Activated T-helper 1 cell treated with anti-CD3 and anti-CD28 coated beads, Interleukin-12 subunit alpha, Interleukin-12 subunit beta, Interleukin-2, Interleukin-4 antibody, amounts not matched to agents 30 ng/mL and 10 ng/mL and 1 ng/mL, durations not matched to agents 14 hours and 24 hours and 36 hours (primary cell): ENCODE data around the gene CAMK4. TPM values are rescaled to one million over a fixed set of nuclear protein-coding genes. Genes with fewer than 3 reads are reported as not detected.
"Not testable (repeated sequence)": the region's sequence is repeated elsewhere in the genome, so short reads cannot be mapped to it uniquely, and the experiment has no call there.

Experiments
- DNase-seq: peaks from one replicate; pipeline ENCODE4 v3.0.0; 2021; ENCODE audit warnings: low spot score
- H3K27ac Mint-ChIP-seq: one replicate; pipeline ENCODE4 v1.8.0; 2021; ENCODE audit warnings: mild to moderate bottlenecking, mixed read lengths
- H3K27me3 Mint-ChIP-seq: one replicate; pipeline ENCODE4 v1.8.0; 2022; ENCODE audit warnings: mild to moderate bottlenecking, moderate library complexity, mixed read lengths; ENCODE audit not compliant: insufficient read depth
- H3K36me3 Mint-ChIP-seq: one replicate; pipeline ENCODE4 v1.8.0; 2021; ENCODE audit warnings: low read depth, mixed read lengths
- H3K4me1 Mint-ChIP-seq: one replicate; pipeline ENCODE4 v1.8.0; 2021; ENCODE audit warnings: low read depth, mixed read lengths
- H3K4me3 Mint-ChIP-seq: one replicate; pipeline ENCODE4 v1.8.0; 2021; ENCODE audit warnings: mild to moderate bottlenecking, moderate library complexity, mixed read lengths
- H3K9me3 Mint-ChIP-seq: one replicate; pipeline ENCODE4 v1.8.0; 2021; ENCODE audit warnings: mixed read lengths
- intact Hi-C: fragments of 100-400 bp; cut with micrococcal nuclease; formaldehyde crosslinking; loops from one replicate; pipeline ENCODE4 v1.15.1; 2024
- total RNA-seq: library from RNA; stranded (reverse); gene quantifications from 2 replicates; pipeline ENCODE4 v1.2.3, GENCODE V29; 2022

The CAMK4 gene
- total RNA-seq, 1 donor from 2014 or later: 56.9 TPM

DNA sequence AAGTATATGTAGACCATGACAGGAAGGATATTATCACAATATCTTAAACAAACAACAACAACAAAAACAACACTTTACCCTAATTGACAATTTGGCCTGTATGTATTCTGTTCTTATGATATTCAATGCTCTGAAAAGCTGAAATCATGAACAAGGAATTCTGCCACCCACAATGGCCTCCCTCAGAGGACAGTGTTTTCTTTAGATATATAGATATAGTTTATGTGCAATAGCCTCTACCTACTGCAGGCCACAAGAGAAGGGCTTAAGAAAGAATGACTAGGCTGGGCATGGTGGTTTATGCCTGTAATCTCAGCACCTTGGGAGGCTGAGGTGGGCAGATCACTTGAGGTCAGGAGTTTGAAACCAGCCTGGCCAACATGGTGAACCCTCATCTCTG lies 183.4 kb downstream of the CAMK4 start:
- intact Hi-C loops: no loop called here
- no peaks in the 10 kb centered on the region for H3K27me3 Mint-ChIP-seq
- peaks cover 31% of the 10 kb centered on the region for H3K36me3 Mint-ChIP-seq
- H3K4me1 Mint-ChIP-seq: no peaks in the 10 kb centered on the region
- peaks cover 8% of the 10 kb centered on the region for H3K9me3 Mint-ChIP-seq
- H3K4me3 Mint-ChIP-seq: no peak overlapping the region
- no peak for DNase-seq
- peak overlapping the region; percentile 40 for H3K27ac Mint-ChIP-seq

DNA sequence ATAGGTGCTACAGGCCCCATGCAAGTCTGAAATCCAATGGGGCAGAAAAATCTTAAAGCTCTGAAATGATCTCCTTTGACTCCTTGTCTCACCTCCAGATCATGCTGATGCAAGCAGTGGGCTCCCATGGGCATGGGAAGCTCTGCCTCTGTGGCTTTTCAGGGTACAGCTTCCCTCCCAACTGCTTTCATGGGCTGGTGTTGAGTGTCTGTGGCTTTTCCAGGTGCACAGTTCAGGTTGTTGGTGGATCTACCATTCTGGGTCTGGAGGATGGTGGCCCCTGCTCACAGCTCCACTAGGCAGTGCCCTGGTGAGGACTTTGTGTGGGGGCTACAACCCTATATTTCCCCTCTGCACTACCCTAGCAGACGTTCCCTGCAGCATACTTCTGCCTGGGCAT lies 184.6 kb downstream of the CAMK4 start:
- Mint-ChIP-seq H3K27me3 (no peaks in the 10 kb centered on the region), H3K27ac (no peak overlapping the region), H3K4me1 (no peaks in the 10 kb centered on the region), H3K4me3 (no peak overlapping the region), H3K9me3 (peaks cover 8% of the 10 kb centered on the region), H3K36me3 (peaks cover 31% of the 10 kb centered on the region)
- intact Hi-C loops: no loop called here
- DNase-seq: no peak

DNA sequence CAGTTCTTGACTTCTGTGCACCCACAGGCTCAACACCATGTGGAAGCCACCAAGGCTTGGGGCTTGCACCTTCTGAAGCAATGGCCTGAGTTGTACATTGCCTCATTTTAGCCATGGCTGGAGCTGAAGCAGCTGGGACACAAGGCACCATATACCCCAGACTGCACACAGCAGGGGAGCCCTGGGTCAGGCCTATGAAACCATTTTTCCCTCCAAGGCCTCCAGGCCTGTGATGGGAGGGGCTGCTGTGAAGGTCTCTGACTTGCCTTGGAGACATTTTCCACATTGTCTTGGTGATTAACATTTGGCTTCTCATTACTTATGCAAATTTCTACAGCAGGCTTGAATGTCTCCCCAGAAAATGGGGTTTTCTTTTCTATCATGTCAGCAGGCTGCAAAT lies 185.1 kb downstream of the CAMK4 start:
- H3K27ac Mint-ChIP-seq, H3K27me3 Mint-ChIP-seq, H3K9me3 Mint-ChIP-seq, H3K4me1 Mint-ChIP-seq, H3K4me3 Mint-ChIP-seq, intact Hi-C loops, DNase-seq: not testable (repeated sequence)
- H3K36me3 Mint-ChIP-seq: peaks cover 31% of the 10 kb centered on the region

DNA sequence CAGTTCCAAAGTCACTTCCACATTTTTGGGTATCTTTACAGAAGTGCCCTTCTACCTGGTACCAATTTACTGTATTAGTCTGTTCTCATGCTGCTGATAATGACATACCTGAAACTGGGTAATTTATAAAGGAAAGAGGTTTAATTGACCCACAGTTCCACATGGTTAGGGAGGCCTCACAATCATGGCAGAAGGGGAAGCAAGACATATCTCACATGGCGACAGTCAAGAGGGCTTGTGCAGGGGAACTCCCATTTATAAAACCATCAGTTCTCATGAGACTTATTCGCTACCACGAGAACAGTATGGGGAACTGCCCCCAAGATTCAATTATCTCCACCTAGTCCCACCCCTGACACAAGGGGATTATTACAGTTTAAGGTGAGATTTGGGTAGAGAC lies 185.9 kb downstream of the CAMK4 start:
- H3K27me3 Mint-ChIP-seq, H3K4me1 Mint-ChIP-seq, intact Hi-C loops, H3K9me3 Mint-ChIP-seq, DNase-seq, H3K27ac Mint-ChIP-seq, H3K4me3 Mint-ChIP-seq: not testable (repeated sequence)
- peaks cover 31% of the 10 kb centered on the region for H3K36me3 Mint-ChIP-seq

DNA sequence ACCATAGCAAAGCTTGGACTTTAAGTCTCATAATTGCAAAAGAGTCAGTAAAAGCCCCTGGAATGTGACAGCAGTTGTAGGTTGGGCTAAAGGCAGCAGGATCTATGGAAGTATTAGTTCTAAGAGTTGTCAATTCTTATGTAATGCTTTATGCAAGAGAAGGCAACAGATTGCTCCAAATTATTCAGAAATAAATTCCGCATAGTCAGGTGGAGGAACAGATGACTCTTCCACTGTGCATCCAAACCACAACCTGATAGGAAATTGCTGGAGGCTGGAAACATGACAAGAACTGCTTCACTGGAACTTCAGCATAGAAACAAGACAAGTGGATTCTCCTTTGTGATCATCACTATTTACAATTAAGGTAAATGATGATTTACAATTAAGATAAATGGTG lies 187.1 kb downstream of the CAMK4 start:
- peaks cover 6% of the 10 kb centered on the region for H3K9me3 Mint-ChIP-seq
- peaks cover 27% of the 10 kb centered on the region for H3K36me3 Mint-ChIP-seq
- H3K4me1 Mint-ChIP-seq: no peaks in the 10 kb centered on the region
- no peak for DNase-seq
- intact Hi-C loops: no loop called here
- H3K27ac Mint-ChIP-seq: no peak overlapping the region
- H3K4me3 Mint-ChIP-seq: no peak overlapping the region
- H3K27me3 Mint-ChIP-seq: no peaks in the 10 kb centered on the region

DNA sequence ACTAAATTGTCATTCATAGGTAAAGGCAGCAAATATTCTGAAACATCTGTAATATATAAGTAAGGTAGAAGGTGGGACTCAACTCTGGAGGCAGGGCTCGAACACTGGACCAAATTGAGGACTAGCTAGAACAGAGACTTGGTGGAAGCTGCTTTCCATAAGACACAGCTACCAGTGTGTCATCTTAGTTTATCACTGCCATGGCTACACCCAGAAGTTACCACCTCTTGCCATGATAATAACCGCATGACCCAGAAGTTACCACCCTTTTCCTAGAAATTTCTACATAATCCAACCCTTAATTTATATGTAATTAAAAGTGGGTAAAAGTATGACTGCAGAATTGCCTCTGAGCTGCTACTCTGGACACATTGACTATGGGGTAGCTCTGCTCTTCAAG lies 188.4 kb downstream of the CAMK4 start:
- no peak for DNase-seq
- H3K27me3 Mint-ChIP-seq: no peaks in the 10 kb centered on the region
- H3K9me3 Mint-ChIP-seq: no peaks in the 10 kb centered on the region
- H3K27ac Mint-ChIP-seq: no peak overlapping the region
- H3K4me1 Mint-ChIP-seq: no peaks in the 10 kb centered on the region
- peaks cover 22% of the 10 kb centered on the region for H3K36me3 Mint-ChIP-seq
- intact Hi-C loops: no loop called here
- H3K4me3 Mint-ChIP-seq: no peak overlapping the region

DNA sequence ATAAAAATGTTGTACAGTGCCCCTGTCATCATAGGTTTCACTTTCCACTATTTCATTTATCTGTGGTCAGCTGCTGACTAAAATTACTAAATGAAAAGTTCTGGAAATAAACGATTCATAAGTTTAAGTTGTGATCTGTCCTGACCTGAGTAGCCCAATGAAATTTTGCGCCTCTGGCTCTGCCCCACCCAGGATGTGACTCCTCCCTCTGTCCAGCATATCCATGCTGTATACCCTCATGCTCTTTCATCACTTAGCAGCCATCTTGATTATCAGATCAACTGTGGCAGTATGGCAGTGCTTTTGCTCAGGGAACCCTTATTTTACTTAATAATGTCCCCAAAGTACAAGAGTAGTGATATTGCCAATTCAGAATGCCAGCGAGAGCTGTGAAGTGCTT lies 190.9 kb downstream of the CAMK4 start:
- Mint-ChIP-seq H3K27ac (no peak overlapping the region), H3K4me3 (no peak overlapping the region), H3K27me3 (no peaks in the 10 kb centered on the region), H3K9me3 (peaks cover 7% of the 10 kb centered on the region), H3K36me3 (peaks cover 9% of the 10 kb centered on the region), H3K4me1 (no peaks in the 10 kb centered on the region)
- DNase-seq: no peak
- intact Hi-C loops: no loop called here

DNA sequence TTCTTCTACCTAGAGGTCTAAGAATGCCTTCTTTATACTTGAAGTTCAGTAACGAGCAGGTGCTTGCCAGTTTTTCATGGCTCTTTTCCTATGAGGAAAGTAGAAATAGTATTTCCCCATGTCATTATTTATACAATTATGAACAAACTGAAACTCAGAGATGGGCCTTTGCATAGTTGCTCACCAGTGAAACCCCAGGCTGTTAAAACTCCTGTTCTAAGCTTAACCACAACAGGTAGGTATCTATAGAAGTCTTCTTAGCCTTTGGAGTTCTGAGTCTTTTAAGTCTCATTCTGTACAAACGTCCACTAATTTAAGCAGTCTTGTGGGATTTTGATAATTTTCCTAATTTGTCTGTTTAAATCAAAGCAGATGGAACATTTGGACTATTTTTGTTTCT lies 198.1 kb downstream of the CAMK4 start:
- H3K36me3 Mint-ChIP-seq: peaks cover 15% of the 10 kb centered on the region
- no peaks in the 10 kb centered on the region for H3K4me1 Mint-ChIP-seq
- H3K27ac Mint-ChIP-seq: no peak overlapping the region
- H3K9me3 Mint-ChIP-seq: peaks cover 9% of the 10 kb centered on the region
- H3K27me3 Mint-ChIP-seq: no peaks in the 10 kb centered on the region
- no peak overlapping the region for H3K4me3 Mint-ChIP-seq
- DNase-seq: no peak
- intact Hi-C loops: no loop called here

DNA sequence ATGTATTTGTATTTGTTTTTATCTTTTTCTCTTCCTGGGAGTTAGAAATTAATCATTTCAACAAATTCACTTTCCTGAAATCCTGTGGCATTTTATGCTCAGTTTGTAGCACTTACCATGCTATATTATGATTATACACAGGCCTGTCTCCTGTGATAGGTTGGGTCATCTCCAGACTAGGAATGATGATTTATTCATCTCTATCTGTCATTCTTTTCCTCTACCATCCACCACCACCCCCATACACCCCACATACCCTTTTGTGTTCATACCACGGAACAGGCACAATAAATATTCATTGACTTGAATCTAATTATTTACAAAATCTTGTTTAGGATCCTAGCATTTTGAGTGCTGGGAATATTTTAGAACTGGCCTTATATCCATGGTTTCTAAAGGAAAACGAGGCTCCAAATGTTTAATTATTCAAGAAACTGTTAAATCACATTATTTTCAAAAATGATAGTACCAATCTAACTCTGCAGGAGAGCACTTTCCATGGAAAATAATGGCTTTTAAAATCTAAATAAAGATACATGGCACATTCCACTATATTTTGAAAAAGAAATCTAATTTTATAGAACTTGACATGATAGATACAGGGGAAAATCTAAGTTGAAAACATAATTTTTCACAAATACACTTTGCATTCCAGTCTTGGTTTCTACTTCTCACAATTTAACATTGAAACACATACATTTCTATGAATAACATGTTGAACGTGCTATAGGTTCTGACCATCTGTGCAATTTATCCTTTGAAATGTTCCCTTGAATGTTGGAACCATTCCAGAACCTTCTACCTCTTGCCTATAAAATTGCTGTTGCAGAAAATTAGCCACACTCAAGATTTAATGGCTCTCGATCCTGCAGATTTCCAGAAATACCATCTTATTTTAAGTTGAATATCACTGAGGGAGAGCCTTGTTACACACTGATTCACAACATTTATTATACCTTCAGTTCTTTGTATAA lies 198.8 kb downstream of the CAMK4 start:
- Mint-ChIP-seq H3K27me3 (no peaks in the 10 kb centered on the region), H3K9me3 (peaks cover 7% of the 10 kb centered on the region), H3K27ac (no peak overlapping the region), H3K36me3 (peaks cover 17% of the 10 kb centered on the region), H3K4me1 (no peaks in the 10 kb centered on the region), H3K4me3 (no peak overlapping the region)
- DNase-seq: no peak
- intact Hi-C loops: no loop called here

DNA sequence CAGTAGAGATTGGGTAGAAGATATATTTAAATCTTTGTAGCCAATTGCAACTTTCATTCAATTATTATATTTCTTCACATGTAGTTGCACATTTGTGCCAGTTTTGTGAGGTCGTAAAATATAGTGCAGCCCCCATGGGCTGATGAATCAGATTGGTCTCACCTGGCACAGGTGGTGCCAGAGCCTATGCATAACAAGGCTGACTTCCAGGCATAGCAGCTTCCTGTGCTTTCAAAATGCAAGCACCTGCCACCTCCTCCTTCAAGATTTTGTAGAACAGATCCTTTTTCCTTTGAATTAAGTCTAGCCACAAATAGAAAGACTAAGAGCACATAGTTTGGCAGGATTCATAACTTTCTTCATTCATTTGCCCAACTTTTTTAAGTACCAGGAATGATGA lies 201.0 kb downstream of the CAMK4 start:
- Mint-ChIP-seq H3K36me3 (peaks cover 20% of the 10 kb centered on the region), H3K9me3 (peaks cover 9% of the 10 kb centered on the region), H3K4me3 (no peak overlapping the region), H3K27me3 (no peaks in the 10 kb centered on the region), H3K27ac (no peak overlapping the region), H3K4me1 (no peaks in the 10 kb centered on the region)
- DNase-seq: no peak
- intact Hi-C loops: no loop called here

DNA sequence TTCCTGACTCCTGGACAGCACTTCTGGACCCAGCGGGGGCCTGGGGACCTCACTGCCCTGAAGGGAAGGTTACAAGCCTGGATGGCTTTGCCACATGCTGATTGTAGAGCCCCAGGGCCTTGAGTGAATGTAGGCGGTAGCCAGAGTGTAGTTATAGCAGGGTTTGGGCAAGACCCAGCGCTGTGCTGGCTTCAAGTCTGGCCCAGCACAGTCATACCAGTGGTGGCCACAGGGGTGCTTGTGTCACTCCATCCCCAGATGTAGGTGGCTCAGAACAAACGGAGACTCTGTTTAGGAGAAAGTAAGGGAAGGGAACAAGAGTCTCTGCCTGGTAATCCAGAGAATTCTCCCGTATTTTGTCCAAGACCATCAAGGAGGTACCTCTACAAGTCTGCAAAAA lies 203.6 kb downstream of the CAMK4 start:
- DNase-seq: no peak
- Mint-ChIP-seq H3K9me3 (peaks cover 12% of the 10 kb centered on the region), H3K4me1 (peaks cover 15% of the 10 kb centered on the region), H3K27me3 (no peaks in the 10 kb centered on the region), H3K27ac (no peak overlapping the region), H3K4me3 (no peak overlapping the region), H3K36me3 (peaks cover 23% of the 10 kb centered on the region)
- intact Hi-C loops: no loop called here

DNA sequence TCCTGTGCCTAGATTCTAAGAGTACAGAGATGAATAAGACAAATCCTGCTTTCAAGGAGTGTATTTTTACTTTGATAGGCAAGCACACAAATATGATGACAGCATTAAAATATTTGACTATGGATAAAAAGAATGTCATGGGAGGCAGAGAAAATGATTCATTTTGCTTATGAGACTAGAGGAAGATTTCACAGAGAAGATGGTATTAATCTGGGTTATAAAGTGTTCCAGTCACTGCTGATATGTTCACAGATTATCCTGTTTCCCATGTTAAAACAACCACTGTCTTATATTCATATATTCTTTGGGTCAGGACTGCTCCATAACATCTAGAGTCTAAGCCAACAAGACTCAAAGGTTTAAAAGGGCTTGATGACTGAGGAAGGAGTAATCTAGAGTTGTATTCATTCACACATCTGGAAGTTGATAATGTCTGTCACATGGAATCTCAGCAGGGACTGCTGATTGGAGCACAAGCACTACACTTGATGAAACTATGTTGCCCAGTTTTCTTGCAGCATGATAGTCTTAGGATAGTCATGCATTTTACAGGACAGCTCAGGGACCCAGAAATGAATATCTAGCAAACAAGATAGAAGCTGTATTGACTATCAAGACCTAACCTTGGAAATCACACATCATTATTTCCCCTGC lies 208.8 kb downstream of the CAMK4 start:
- Mint-ChIP-seq H3K27ac (no peak overlapping the region), H3K4me1 (peaks cover 15% of the 10 kb centered on the region), H3K27me3 (no peaks in the 10 kb centered on the region), H3K4me3 (no peak overlapping the region), H3K9me3 (peaks cover 11% of the 10 kb centered on the region), H3K36me3 (peaks cover 13% of the 10 kb centered on the region)
- DNase-seq: no peak
- intact Hi-C loops: no loop called here

DNA sequence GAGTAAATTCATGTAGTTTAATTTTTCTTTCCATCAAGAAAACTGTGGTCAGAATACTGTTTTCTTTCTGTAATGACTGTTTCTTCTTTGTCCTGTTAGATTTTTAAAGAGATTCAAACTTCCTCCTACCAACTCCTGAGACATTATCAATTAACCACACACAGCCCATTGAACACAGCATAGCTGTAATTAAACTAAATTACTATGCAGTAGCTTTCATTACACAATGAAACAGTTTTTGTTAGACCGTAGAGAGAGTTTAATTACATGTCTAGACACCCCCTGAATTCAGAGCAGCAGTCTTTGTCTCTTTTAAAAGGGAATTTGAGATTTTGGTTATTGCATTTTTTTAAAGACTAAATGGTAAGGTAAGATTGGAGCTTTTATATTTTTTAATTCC lies 210.6 kb downstream of the CAMK4 start:
- H3K4me3 Mint-ChIP-seq: no peak overlapping the region
- no peaks in the 10 kb centered on the region for H3K27me3 Mint-ChIP-seq
- peaks cover 15% of the 10 kb centered on the region for H3K4me1 Mint-ChIP-seq
- no peak overlapping the region for H3K27ac Mint-ChIP-seq
- peaks cover 5% of the 10 kb centered on the region for H3K9me3 Mint-ChIP-seq
- peaks cover 17% of the 10 kb centered on the region for H3K36me3 Mint-ChIP-seq
- intact Hi-C loops: no loop called here
- no peak for DNase-seq
